ENCODE data around the gene PDE6H. TPM values are rescaled to one million over a fixed set of nuclear protein-coding genes. Genes with fewer than 3 reads are reported as not detected.

PDE6H gene
- total and polyA plus RNA-seq, 5 donors, result not detected

DNA sequence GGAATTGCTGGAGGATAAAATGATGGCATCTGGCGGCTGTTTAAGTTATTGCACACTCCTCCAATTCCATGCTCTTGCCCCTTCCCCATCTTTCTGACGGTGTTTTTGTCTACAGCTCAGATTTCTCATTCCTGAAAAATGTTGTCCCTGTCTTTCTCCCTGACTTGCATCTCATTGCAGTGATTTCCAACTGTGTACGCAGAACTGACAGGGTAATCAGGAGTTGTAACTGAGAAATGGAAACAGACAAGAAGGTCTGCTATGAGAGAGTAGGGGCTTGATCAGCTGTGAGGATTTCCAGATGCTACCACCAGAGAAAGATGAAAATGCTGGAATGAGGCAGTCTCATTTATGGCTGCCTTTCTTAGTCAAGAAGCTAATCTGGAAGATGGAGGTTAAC lies 35.8 kb upstream of the PDE6H start:
- intact Hi-C loops (cut with DNase I), result no loop called here
- H3K4me3 ChIP-seq (ENCODE audit: low read length), result no peak overlapping the region
- H3K9me3 ChIP-seq (ENCODE audit: control insufficient read depth, low read length), result no peaks in the 10 kb centered on the region
- ATAC-seq (no peak), DNase-seq (no peak)
- H3K27me3 ChIP-seq (ENCODE audit: control insufficient read depth, insufficient read depth), result no peaks in the 10 kb centered on the region
- WGBS, result 86% methylated on average over 3 of the region's 3 CpGs
- no peak overlapping the region for H3K27ac ChIP-seq (ENCODE audit: low read length)
- H3K4me1 ChIP-seq (ENCODE audit: control insufficient read depth, insufficient read depth, low read length), result no peaks in the 10 kb centered on the region

DNA sequence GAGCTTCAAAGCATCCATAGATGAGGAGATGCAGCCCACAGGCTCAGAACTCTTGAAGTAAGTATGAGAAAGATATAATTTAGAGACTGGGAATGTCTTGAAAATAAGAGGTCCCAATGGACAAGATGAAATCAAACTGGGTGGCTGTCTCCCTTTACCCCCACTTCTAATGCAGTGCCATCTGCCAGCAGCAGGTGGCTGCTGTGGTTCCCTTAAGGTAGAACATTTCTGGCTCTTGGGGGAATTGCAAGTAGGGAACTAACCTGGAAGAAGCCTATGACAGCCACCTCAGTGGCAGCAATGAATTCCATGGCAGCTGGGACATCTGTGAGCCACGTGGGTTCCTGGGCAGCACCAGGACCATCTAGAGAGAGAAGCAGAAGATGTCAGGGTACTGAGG lies 35.2 kb upstream of the PDE6H start:
- no peaks in the 10 kb centered on the region for H3K9me3 ChIP-seq (ENCODE audit: control insufficient read depth, low read length)
- ATAC-seq (no peak), DNase-seq (no peak)
- H3K27me3 ChIP-seq (ENCODE audit: control insufficient read depth, insufficient read depth), result no peaks in the 10 kb centered on the region
- no peak overlapping the region for H3K4me3 ChIP-seq (ENCODE audit: low read length)
- H3K4me1 ChIP-seq (ENCODE audit: control insufficient read depth, insufficient read depth, low read length), result no peaks in the 10 kb centered on the region
- intact Hi-C loops (cut with DNase I), result no loop called here
- H3K27ac ChIP-seq (ENCODE audit: low read length), result no peak overlapping the region
- 67% methylated on average over 1 of the region's 1 CpG for WGBS

GRCh38 chr12:14938301-14938700 lies 34.5 kb upstream of the PDE6H start, which contains the start of gene ERP27:
Gene ERP27, minus strand, starts transcription at chr12:14938537. Its CDS starts 29 bp downstream, at chr12:14938508.
- ATAC-seq (no peak), DNase-seq (no peak)
- no peaks in the 10 kb centered on the region for H3K9me3 ChIP-seq (ENCODE audit: control insufficient read depth, low read length)
- H3K27me3 ChIP-seq (ENCODE audit: control insufficient read depth, insufficient read depth), result no peaks in the 10 kb centered on the region
- no peak within 1 kb of the TSS for H3K4me3 ChIP-seq (ENCODE audit: low read length)
- no peak within 1 kb of the TSS for H3K27ac ChIP-seq (ENCODE audit: low read length)
- intact Hi-C loops (cut with DNase I), result no loop called here
- no peaks in the 10 kb centered on the region for H3K4me1 ChIP-seq (ENCODE audit: control insufficient read depth, insufficient read depth, low read length)
- WGBS, result 85% methylated on average over 3 of the region's 3 CpGs

GRCh38 chr12:14941369-14941768 lies 31.5 kb upstream of the PDE6H start:
- intact Hi-C loops (cut with DNase I), result no loop called here
- H3K4me1 ChIP-seq (ENCODE audit: control insufficient read depth, insufficient read depth, low read length), result no peaks in the 10 kb centered on the region
- H3K27me3 ChIP-seq (ENCODE audit: control insufficient read depth, insufficient read depth), result no peaks in the 10 kb centered on the region
- 94% methylated on average over 2 of the region's 2 CpGs for WGBS
- DNase-seq (no peak), ATAC-seq (no peak)
- no peak overlapping the region for H3K4me3 ChIP-seq (ENCODE audit: low read length)
- H3K9me3 ChIP-seq (ENCODE audit: control insufficient read depth, low read length), result no peaks in the 10 kb centered on the region
- no peak overlapping the region for H3K27ac ChIP-seq (ENCODE audit: low read length)

GRCh38 chr12:14942196-14942931 lies 30.5 kb upstream of the PDE6H start:
- no peak for ATAC-seq
- WGBS, result 86% methylated on average over 12 of the region's 12 CpGs
- H3K4me1 ChIP-seq (ENCODE audit: control insufficient read depth, insufficient read depth, low read length), result no peaks in the 10 kb centered on the region
- H3K27ac ChIP-seq (ENCODE audit: low read length), result no peak overlapping the region
- no peak overlapping the region for H3K4me3 ChIP-seq (ENCODE audit: low read length)
- no peaks in the 10 kb centered on the region for H3K9me3 ChIP-seq (ENCODE audit: control insufficient read depth, low read length)
- intact Hi-C loops (cut with DNase I), result no loop called here
- H3K27me3 ChIP-seq (ENCODE audit: control insufficient read depth, insufficient read depth), result no peaks in the 10 kb centered on the region
- no peak for DNase-seq

DNA sequence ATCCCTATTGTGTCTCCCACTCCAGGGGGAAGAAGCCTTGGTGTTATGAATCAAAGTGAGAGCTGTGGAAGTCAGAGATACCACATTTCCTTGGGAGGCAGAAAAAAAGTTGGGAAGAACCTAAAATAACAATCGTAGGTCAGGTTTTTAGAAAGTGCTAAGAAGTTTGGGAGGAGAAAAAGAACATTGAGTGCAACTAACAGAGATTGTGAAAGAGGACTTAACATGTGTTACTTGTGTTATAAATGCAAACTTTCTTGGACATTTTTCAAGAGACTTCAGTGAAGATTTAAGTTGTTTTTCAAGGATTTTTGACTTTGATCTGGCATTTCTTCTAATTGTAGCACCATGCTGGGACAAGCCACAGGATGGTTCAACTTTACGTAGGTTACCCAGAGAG lies 26.7 kb upstream of the PDE6H start:
- intact Hi-C loops (cut with DNase I), result no loop called here
- no peaks in the 10 kb centered on the region for H3K9me3 ChIP-seq (ENCODE audit: control insufficient read depth, low read length)
- WGBS, result 79% methylated on average over 2 of the region's 2 CpGs
- no peak for ATAC-seq
- H3K4me1 ChIP-seq (ENCODE audit: control insufficient read depth, insufficient read depth, low read length), result peaks cover 8% of the 10 kb centered on the region
- no peak overlapping the region for H3K4me3 ChIP-seq (ENCODE audit: low read length)
- no peak overlapping the region for H3K27ac ChIP-seq (ENCODE audit: low read length)
- no peaks in the 10 kb centered on the region for H3K27me3 ChIP-seq (ENCODE audit: control insufficient read depth, insufficient read depth)
- no peak for DNase-seq

GRCh38 chr12:14946861-14947260 lies 26.0 kb upstream of the PDE6H start:
- 86% methylated on average over 1 of the region's 1 CpG for WGBS
- peaks cover 8% of the 10 kb centered on the region for H3K4me1 ChIP-seq (ENCODE audit: control insufficient read depth, insufficient read depth, low read length)
- intact Hi-C loops (cut with DNase I), result no loop called here

GRCh38 chr12:14948672-14949071 lies 24.2 kb upstream of the PDE6H start:
- DNase-seq, result no peak
- WGBS, result 11% methylated on average over 3 of the region's 3 CpGs
- Histone ChIP-seq H3K27ac (ENCODE audit: low read length) (peak overlapping the region; percentile 80), H3K9me3 (ENCODE audit: control insufficient read depth, low read length) (no peaks in the 10 kb centered on the region), H3K4me1 (ENCODE audit: control insufficient read depth, insufficient read depth, low read length) (peaks cover 10% of the 10 kb centered on the region), H3K4me3 (ENCODE audit: low read length) (no peak overlapping the region), H3K27me3 (ENCODE audit: control insufficient read depth, insufficient read depth) (no peaks in the 10 kb centered on the region)
- intact Hi-C loops (cut with DNase I), result no loop called here
- ATAC-seq, result peak; percentile 93 to 95

More at GRCh38 chr12:14946861-14947260, 26.0 kb upstream of the PDE6H start:
- no peak overlapping the region for H3K4me3 ChIP-seq (ENCODE audit: low read length)
- DNase-seq, result no peak
- ATAC-seq, result no peak
- H3K27ac ChIP-seq (ENCODE audit: low read length), result no peak overlapping the region
- H3K9me3 ChIP-seq (ENCODE audit: control insufficient read depth, low read length), result no peaks in the 10 kb centered on the region
- no peaks in the 10 kb centered on the region for H3K27me3 ChIP-seq (ENCODE audit: control insufficient read depth, insufficient read depth)

DNA sequence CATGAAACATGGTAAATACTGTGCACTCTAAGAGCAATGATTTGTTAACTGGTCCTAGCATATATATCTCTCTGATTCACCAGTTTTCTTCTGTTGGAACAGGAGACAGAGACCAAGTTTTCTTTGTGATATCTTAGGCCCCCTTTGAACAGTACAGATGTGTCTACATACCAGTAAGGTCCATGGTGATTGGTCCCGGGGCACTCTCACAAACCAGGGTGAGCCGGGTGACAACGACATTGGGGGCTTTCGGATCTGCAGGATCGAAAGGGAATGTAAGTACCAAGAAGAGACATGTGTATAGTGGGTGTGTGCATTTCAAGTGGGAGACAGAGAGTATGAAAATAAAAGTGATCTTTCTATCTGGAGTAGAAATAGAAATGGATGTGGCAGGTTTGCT lies 23.2 kb upstream of the PDE6H start:
- no peak for DNase-seq
- WGBS, result 94% methylated on average over 5 of the region's 5 CpGs
- peaks cover 10% of the 10 kb centered on the region for H3K4me1 ChIP-seq (ENCODE audit: control insufficient read depth, insufficient read depth, low read length)
- no peaks in the 10 kb centered on the region for H3K9me3 ChIP-seq (ENCODE audit: control insufficient read depth, low read length)
- intact Hi-C loops (cut with DNase I), result no loop called here
- H3K4me3 ChIP-seq (ENCODE audit: low read length), result no peak overlapping the region
- no peaks in the 10 kb centered on the region for H3K27me3 ChIP-seq (ENCODE audit: control insufficient read depth, insufficient read depth)
- H3K27ac ChIP-seq (ENCODE audit: low read length), result no peak overlapping the region
- no peak for ATAC-seq

GRCh38 chr12:14950421-14950820 lies 22.4 kb upstream of the PDE6H start:
- ATAC-seq, result no peak
- no peak overlapping the region for H3K4me3 ChIP-seq (ENCODE audit: low read length)
- H3K27ac ChIP-seq (ENCODE audit: low read length), result peak overlapping the region; percentile 2
- intact Hi-C loops (cut with DNase I), result no loop called here
- 64% methylated on average over 4 of the region's 4 CpGs for WGBS
- no peaks in the 10 kb centered on the region for H3K9me3 ChIP-seq (ENCODE audit: control insufficient read depth, low read length)
- H3K27me3 ChIP-seq (ENCODE audit: control insufficient read depth, insufficient read depth), result no peaks in the 10 kb centered on the region
- H3K4me1 ChIP-seq (ENCODE audit: control insufficient read depth, insufficient read depth, low read length), result peaks cover 10% of the 10 kb centered on the region
- DNase-seq, result no peak

- H3K4me1 ChIP-seq (ENCODE audit: control insufficient read depth, insufficient read depth, low read length), result peaks cover 10% of the 10 kb centered on the region
- peak; percentile 34 to 63 for ATAC-seq
- 53% methylated on average over 6 of the region's 6 CpGs for WGBS
These were observed 21.7 kb upstream of the PDE6H start for GRCh38 chr12:14950982-14951746.

More at GRCh38 chr12:14950982-14951746, 21.7 kb upstream of the PDE6H start:
- H3K4me3 ChIP-seq (ENCODE audit: low read length), result no peak overlapping the region
- H3K9me3 ChIP-seq (ENCODE audit: control insufficient read depth, low read length), result no peaks in the 10 kb centered on the region
- H3K27ac ChIP-seq (ENCODE audit: low read length), result peak overlapping the region; percentile 5
- H3K27me3 ChIP-seq (ENCODE audit: control insufficient read depth, insufficient read depth), result no peaks in the 10 kb centered on the region
- peak in 2 of 3 donors; percentile 40 to 70 for DNase-seq
- intact Hi-C loops (cut with DNase I), result no loop called here

Data from right cardiac atrium (tissue), 5 donors.